H54 (cell line): ENCODE results near the gene DMXL2.
"Not testable (repeated sequence)": the region's sequence is repeated elsewhere in the genome, so short reads cannot be mapped to it uniquely, and the experiment has no call there.

ENCODE experiments used
- DNase-seq: peaks from one replicate; pipeline ENCODE4 v3.0.0; 2011; ENCODE audit warnings: low spot score, mixed read lengths; ENCODE audit not compliant: insufficient read length
- FAIRE-seq: peaks from 3 replicates; lab custom pipeline; 2011; peaks lifted over from hg19 to GRCh38; lab: Jason Lieb, UNC
- POLR2A ChIP-seq: IDR thresholded peaks from 2 replicates; pipeline ENCODE4 v1.6.1; 2011; ENCODE audit warnings: low read depth, mild to moderate bottlenecking, low read length

DMXL2 gene

DNA sequence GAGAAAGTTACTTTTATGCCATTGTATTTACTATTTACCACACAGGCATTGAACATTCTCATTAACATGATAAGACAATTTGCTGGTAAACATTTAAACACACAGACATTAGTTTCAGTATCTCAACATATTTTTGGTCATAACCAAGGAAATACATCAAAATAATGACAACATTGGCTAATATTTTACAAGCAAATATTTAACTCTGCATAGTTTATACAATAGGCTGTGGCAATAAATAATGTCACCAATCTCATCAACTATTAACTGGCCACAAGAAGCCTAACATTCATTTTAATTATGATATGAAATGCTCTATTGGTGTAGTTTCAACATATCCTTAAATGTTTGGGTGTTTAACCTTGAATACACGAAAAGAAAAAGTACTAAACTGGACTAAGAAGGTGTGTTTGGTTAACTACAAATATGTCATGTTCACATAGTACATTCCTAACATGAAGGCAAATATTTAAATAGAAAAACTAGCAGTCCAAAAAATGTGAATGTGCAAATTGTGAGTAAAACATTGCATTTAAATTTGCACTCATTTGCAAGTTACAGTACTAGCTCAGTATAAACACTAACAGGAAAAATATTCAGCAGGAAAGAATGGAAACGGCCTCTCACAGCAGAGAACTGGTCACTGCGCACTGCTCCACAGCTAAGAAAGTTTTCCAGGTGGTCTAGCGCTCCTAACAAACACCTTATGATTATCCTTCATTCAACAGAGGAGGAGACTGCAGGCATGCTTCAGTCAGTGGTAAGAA lies 174.5 kb downstream of the DMXL2 start:
- FAIRE-seq, result no peak
- no peak for DNase-seq
- TF ChIP-seq POLR2A, result no peak

DNA sequence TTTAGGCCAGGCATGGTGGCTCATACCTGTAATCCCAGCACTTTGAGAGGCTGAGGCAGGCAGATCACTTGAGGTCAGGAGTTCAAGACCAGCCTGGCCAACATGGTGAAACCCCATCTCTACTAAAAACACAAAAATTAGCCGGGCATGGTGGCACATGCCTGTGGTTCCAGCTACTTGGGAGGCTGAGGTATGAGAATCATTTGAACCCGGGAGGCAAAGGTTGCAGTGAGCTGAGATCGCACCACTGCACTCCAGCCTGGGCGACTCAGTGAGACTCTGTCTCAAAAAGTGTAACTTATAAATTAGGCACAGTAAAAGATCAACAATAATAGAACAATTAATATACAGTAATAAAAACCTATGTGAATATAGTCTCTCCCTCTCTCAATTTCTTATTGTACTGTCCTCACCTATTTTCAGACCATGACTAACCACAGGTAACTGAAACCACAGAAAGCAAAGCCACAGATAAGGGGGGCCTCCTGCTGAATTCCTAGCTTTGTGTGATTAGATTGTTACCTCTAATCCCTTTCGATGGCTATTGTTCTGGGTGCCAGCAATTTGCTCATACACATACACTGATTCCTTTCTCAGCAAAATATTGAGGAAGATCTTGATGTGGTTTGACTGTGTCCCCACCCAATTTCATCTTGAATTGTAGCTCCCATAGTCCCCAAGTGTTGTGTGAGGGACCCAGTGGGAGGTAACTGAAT lies 176.4 kb downstream of the DMXL2 start:
- not testable (repeated sequence) for FAIRE-seq, DNase-seq

DNA sequence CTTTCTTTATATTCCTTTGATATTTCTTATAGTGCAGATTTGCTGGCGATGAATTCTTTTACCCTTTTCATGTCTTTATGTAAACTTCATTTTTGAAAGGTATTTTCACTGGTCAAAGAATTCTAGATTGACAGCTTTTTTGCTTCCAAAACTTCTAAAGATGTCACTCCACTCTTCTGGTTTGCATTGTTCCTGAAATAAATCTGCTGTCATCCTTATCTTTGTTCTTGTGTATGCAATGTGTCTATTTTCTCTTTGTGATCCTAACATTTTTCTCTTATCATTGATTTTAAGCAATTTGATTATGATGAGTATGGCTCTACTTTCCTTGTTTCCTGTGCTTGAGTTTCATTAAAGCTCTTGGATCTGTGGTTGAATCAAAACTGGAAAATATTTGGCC lies 177.8 kb downstream of the DMXL2 start:
- no peak for TF ChIP-seq POLR2A
- no peak for FAIRE-seq
- DNase-seq, result no peak

DNA sequence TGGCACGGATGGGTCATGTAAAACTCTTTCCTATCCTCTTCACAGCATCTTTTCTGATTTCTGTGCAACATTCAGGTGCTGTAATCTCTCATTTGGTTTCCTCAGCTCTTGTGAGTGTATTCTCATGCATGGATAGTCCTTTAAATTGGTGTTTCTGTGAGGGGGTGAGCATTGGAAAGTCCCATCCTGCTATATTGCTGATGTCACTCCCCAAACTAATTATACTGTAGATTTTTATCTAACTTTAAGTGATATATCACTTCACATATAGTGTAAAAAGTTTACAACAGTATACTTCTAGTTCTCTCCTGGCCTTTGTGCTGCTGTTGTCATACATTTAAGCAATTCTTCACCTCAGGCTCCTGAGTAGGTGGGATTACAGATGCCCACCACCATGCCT lies 178.5 kb downstream of the DMXL2 start:
- DNase-seq, result no peak
- FAIRE-seq, result no peak
- TF ChIP-seq POLR2A, result no peak

DNA sequence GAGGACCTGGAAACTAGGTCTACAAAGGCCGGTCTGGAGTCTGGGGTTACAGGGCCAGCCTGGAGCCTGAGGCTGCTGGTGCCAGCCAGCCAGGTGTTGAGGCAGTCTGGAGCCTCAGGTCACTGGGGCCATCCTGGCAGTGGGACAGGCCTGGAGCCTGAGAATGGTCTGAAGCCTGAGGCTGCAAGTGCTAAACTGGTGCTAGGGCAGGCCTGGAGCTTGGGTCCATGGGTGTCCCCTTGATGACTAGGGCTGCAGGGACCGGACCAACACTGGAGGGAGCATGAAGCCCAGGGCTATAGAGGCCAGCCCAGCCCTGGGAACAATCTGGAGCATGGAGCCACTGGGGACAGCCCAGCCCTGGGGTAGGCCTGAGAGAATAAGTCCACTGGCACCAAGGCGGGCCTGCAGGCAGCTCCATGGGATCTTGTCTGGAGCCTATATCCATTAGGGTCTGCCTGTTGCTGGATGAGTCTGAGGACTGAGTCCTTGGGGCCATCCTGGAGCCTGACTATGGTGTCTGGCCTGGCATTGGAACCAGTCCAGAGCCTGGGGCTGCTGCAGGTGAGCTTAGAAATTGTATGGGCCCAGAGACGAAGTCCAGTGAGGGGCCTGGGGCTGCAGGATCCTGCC lies 179.2 kb downstream of the DMXL2 start:
- no peak for DNase-seq
- no peak for TF ChIP-seq POLR2A
- no peak for FAIRE-seq

DNA sequence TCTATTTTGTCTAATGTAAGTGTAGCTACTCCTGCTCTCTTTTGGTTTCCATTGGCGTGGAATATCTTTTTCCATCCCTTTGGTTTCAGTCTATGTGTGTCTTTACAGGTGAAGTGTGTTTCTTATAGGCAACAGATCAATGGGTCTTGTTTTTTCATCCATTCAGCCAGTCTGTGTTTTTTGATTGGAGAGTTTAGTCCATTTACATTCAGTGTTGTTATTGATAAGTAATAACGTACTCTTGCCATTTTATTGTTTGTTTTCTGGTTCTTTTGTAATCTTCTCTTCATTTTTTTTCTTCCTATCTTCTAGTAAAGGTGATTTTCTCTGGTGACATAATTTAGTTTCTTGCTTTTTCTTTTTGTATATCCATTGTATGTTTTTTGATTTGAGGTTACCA lies 184.0 kb downstream of the DMXL2 start:
- no peak for FAIRE-seq
- TF ChIP-seq POLR2A, result no peak
- no peak for DNase-seq

DNA sequence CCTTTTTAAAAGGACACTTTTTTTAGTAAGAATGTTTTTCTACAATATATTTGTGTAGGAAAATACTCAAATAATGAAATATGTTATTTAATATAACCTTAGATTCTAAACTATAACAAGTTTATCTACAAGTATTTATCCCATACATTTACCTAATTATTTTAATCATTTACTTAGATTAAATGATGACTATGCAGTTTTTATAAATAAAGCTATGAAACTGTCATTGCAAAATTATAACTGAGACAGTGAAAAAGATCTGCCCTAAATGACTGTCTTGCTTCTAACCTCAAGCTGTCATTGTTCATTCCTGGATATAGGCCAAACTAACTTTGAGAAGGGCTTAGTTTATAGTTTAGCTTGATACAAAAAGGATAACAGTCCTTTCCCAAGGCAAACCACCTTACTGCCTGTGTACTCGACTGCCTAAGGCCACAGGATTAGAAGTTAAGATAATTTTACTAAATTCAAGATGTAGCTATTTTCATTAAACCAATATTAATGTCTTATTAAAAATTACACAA lies 197.0 kb downstream of the DMXL2 start:
- no peak for FAIRE-seq

DNA sequence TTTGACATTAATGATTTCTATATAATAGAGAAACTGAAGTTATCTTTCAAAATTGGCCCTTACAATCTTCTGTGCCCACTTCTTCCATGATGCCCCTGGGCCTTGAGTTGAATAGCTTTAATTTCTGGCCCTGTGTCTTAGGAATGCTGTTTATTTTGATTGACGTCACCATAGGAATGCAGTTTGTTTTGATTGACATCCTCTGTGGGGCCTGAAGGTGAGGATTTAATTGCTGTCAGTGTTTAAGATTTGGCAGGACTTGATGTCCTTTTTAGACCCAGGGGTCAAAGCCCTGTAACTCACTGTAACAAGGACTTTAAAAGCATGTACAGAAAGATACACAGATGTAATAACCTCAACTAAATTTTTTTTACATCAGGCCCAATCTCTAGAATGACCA lies 197.8 kb downstream of the DMXL2 start:
- TF ChIP-seq POLR2A, result no peak
- FAIRE-seq (no peak), DNase-seq (no peak)

More for the DNA sequence above, 197.0 kb downstream of the DMXL2 start:
- no peak for TF ChIP-seq POLR2A
- DNase-seq, result no peak

DNA sequence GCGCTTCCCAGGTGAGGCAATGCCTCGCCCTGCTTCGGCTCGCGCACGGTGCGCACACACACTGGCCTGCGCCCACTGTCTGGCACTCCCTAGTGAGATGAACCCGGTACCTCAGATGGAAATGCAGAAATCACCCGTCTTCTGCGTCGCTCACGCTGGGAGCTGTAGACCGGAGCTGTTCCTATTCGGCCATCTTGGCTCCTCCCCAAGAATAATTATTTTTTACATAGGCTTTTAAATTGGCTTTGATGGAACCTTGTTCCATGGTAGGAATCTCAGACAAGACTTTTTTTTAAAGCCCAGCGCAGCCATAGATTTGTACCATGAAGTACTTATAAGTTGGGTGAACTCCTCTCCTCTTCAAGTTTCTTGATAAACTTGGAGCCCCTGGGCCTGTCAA lies 199.5 kb downstream of the DMXL2 start:
- FAIRE-seq, DNase-seq: not testable (repeated sequence)

DNA sequence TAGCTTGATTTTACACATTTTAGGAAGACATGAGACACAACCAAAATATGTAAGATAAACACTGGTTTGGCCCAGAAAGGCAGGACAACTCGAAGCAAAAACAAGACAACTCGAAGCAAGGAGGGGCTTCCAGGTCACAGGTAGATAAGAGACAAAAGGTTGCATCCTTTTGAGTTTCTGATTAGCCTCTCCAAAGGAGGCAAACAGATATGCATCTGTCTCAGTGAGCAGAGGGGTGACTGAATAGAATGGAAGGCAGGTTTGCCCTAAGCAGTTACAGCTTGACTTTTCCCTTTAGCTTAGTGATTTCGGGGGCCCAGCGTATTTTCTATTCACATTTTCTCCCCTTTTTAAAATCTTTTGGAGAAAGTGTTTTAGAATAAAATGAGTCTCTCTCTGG lies 206.4 kb downstream of the DMXL2 start:
- FAIRE-seq (no peak), DNase-seq (no peak)
- TF ChIP-seq POLR2A, result no peak

DNA sequence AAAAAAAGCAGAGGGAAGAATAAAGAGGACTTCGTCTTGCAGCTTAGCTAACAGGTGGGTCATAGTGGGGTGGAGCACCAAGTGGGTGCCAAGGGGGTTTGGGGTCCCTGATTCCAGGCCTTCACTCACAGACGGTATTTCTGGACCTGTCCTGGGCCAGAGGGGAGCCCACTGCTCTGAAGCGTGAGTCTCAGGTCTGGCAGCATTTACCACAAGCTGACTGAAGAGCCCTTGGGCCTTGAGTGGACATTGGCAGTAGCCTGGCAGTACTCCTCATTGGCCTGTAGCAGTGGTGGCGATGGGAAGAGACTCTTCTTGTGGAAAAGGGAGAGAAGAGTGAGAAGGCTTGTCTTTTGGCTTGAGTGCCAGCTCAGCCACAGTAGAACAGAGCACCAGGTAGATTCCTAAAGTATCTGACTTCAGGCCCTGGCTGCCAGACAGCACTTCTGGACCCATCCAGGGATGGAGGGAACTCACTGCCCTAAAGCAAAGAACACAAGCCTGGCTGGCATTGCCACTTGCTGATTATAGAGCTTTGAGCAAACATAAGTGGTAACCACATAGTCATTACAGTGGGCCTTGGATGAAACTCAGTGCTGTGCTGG lies 208.2 kb downstream of the DMXL2 start:
- FAIRE-seq, result no peak
- TF ChIP-seq POLR2A, result no peak
- DNase-seq, result no peak

DNA sequence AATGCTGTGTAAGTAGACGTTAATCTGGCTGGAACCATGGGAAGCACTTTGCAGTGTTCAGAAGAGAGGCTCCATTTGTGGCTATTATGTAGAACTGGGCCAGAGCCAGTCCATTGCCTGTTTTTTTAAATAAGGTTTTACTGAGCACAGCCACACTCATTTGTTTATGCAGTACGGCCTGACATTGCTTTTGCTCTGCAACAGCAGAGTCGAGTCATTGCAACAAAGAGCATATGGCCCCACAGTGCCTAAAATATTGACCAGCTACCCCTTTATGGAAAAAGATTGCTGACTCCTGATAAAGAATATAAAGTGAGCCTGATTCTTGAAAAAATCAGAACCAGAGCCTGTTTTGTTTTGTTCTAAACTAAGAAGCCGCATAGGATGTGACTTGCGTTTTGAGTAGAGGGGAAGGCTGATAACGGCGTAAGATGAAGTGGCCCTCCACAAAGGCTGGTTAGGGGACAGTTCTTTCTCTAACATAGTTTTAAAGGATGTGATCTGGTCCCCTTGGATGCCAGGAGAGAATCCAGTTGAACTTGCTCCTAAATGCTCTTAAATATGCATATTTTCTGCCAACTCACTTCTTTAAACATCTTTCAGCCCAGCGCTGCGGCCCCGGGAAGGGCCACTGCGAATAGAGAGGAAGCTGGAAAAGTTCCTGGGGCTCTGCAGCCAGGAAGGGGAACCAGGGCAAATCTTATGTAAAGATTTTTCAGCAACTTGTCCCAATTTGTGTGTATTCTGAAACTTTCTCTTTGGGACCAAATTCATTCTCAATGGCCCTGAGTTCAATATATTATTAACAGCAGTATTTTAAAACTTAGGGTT lies 216.7 kb downstream of the DMXL2 start:
- TF ChIP-seq POLR2A, result no peak
- DNase-seq, result no peak

More for the DNA sequence above, 216.7 kb downstream of the DMXL2 start:
- no peak for FAIRE-seq
